H9 (cell line): ENCODE measurements around the gene APOL4. TPM values are rescaled to one million over a fixed set of nuclear protein-coding genes. Genes with fewer than 3 reads are reported as not detected.

Source experiments
- DNase-seq: peaks from one replicate; pipeline ENCODE4 v3.0.0-alpha.2; 2017
- H2AFZ ChIP-seq: one replicate; pipeline ENCODE4 v1.6.1; 2013; ENCODE audit warnings: mild to moderate bottlenecking, low read length, control low read depth, moderate library complexity
- H2AK5ac ChIP-seq: 2 replicates; pipeline ENCODE4 v1.6.1; 2013; ENCODE audit warnings: low read length, control low read depth, mixed read lengths; ENCODE audit not compliant: insufficient read length
- H2BK120ac ChIP-seq: one replicate; pipeline ENCODE4 v1.6.1; 2013; ENCODE audit warnings: low read depth, mild to moderate bottlenecking, low read length, control low read depth, inconsistent platforms; ENCODE audit not compliant: poor library complexity, severe bottlenecking
- H2BK12ac ChIP-seq: 2 replicates; pipeline ENCODE4 v1.6.1; 2013; ENCODE audit warnings: low read length, control low read depth, mixed read lengths, low read depth; ENCODE audit not compliant: insufficient read length
- H2BK15ac ChIP-seq: 2 replicates; pipeline ENCODE4 v1.6.1; 2013; ENCODE audit warnings: low read depth, low read length, control low read depth
- H2BK20ac ChIP-seq: one replicate; pipeline ENCODE4 v1.6.1; 2013; ENCODE audit warnings: low read depth, mild to moderate bottlenecking, low read length, control low read depth, inconsistent platforms; ENCODE audit not compliant: poor library complexity, severe bottlenecking
- H2BK5ac ChIP-seq: 2 replicates; pipeline ENCODE4 v1.6.1; 2013; ENCODE audit warnings: low read length, control low read depth, mixed read lengths; ENCODE audit not compliant: insufficient read length
- H3K14ac ChIP-seq: 2 replicates; pipeline ENCODE4 v1.6.1; 2013; ENCODE audit warnings: low read length, control low read depth; ENCODE audit not compliant: insufficient read depth
- H3K18ac ChIP-seq: 2 replicates; pipeline ENCODE4 v1.6.1; 2013; ENCODE audit warnings: low read depth, mild to moderate bottlenecking, mixed read lengths, low read length, control low read depth; ENCODE audit not compliant: insufficient read length
- H3K23ac ChIP-seq: 2 replicates; pipeline ENCODE4 v1.6.1; 2013; ENCODE audit warnings: low read length, control low read depth, mixed read lengths, low read depth; ENCODE audit not compliant: insufficient read length
- H3K23me2 ChIP-seq: 2 replicates; pipeline ENCODE4 v1.6.1; 2013; ENCODE audit warnings: low read depth, mild to moderate bottlenecking, mixed read lengths, low read length, control low read depth; ENCODE audit not compliant: insufficient read length, poor library complexity, severe bottlenecking
- H3K27ac ChIP-seq: 2 replicates; pipeline ENCODE4 v1.5.1; 2013; ENCODE audit warnings: low read length, control low read depth, mixed read lengths, low read depth; ENCODE audit not compliant: insufficient read length
- H3K27me3 ChIP-seq: 2 replicates; pipeline ENCODE4 v1.6.1; 2013; ENCODE audit warnings: low read length, control low read depth, inconsistent platforms; ENCODE audit not compliant: insufficient read depth
- H3K4ac ChIP-seq: 2 replicates; pipeline ENCODE4 v1.6.1; 2013; ENCODE audit warnings: low read depth, mild to moderate bottlenecking, control low read depth, inconsistent platforms, low read length, moderate library complexity
- H3K4me1 ChIP-seq: 2 replicates; pipeline ENCODE4 v1.6.1; 2013; ENCODE audit warnings: low read length, control low read depth, inconsistent platforms; ENCODE audit not compliant: insufficient read depth
- H3K4me2 ChIP-seq: 2 replicates; pipeline ENCODE4 v1.6.1; 2013; ENCODE audit warnings: low read length, control low read depth, mixed read lengths; ENCODE audit not compliant: insufficient read length, insufficient read depth
- H3K56ac ChIP-seq: 2 replicates; pipeline ENCODE4 v1.6.1; 2013; ENCODE audit warnings: low read depth, mild to moderate bottlenecking, mixed read lengths, low read length, control low read depth; ENCODE audit not compliant: insufficient read length
- H3K79me1 ChIP-seq: 2 replicates; pipeline ENCODE4 v1.6.1; 2013; ENCODE audit warnings: low read depth, mild to moderate bottlenecking, moderate library complexity, low read length, control low read depth, inconsistent platforms; ENCODE audit not compliant: insufficient read depth, poor library complexity, severe bottlenecking
- H3K79me2 ChIP-seq: 2 replicates; pipeline ENCODE4 v1.6.1; 2013; ENCODE audit warnings: low read length, control low read depth, inconsistent platforms; ENCODE audit not compliant: insufficient read depth
- H3K9ac ChIP-seq: 2 replicates; pipeline ENCODE4 v1.6.1; 2013; ENCODE audit warnings: low read length, control low read depth, mixed read lengths; ENCODE audit not compliant: insufficient read length; ENCODE audit errors: extremely low read depth
- H3K9me3 ChIP-seq: one replicate; pipeline ENCODE4 v1.6.1; 2013; ENCODE audit warnings: low read depth, low read length, inconsistent platforms; ENCODE audit not compliant: control insufficient read depth
- H3T11ph ChIP-seq: one replicate; pipeline ENCODE4 v1.6.1; 2013; ENCODE audit warnings: mild to moderate bottlenecking, low read length, control low read depth, inconsistent platforms
- H4K20me1 ChIP-seq: one replicate; pipeline ENCODE4 v1.6.1; 2013; ENCODE audit not compliant: control insufficient read depth, insufficient read length, insufficient read depth
- H4K5ac ChIP-seq: 2 replicates; pipeline ENCODE4 v1.6.1; 2013; ENCODE audit warnings: low read depth, mild to moderate bottlenecking, mixed read lengths, low read length, control low read depth; ENCODE audit not compliant: insufficient read length
- H4K8ac ChIP-seq: replicated peaks from 2 replicates; pipeline ENCODE4 v1.6.1; 2013; ENCODE audit warnings: low read length, control low read depth, mixed read lengths, low read depth; ENCODE audit not compliant: insufficient read length
- H4K91ac ChIP-seq: 2 replicates; pipeline ENCODE4 v1.6.1; 2013; ENCODE audit warnings: low read depth, mild to moderate bottlenecking, moderate library complexity, mixed read lengths, low read length, control low read depth; ENCODE audit not compliant: insufficient read length
- H3K27ac Mint-ChIP-seq, 3 experiments: 2 replicates in 2 of 3; 3 replicates in 1 of 3; pipeline ENCODE4 v1.8.0; 2020 to 2021; ENCODE audit warnings: mixed read lengths in 3 of 3, mild to moderate bottlenecking in 1 of 3, moderate library complexity in 1 of 3
- H3K27me3 Mint-ChIP-seq: 2 replicates; pipeline ENCODE4 v1.8.0; 2021; ENCODE audit warnings: low read depth, mild to moderate bottlenecking, moderate library complexity, mixed read lengths
- H3K36me3 Mint-ChIP-seq, 3 experiments: 2 replicates in 2 of 3; 3 replicates in 1 of 3; pipeline ENCODE4 v1.8.0; 2020 to 2021; ENCODE audit warnings: low read depth in 3 of 3, mixed read lengths in 3 of 3; ENCODE audit not compliant: insufficient read depth in 1 of 3
- H3K4me1 Mint-ChIP-seq, 2 experiments: 2 replicates each; pipeline ENCODE4 v1.8.0; 2020; ENCODE audit warnings: mixed read lengths in 2 of 2
- H3K4me3 Mint-ChIP-seq, 2 experiments: 2 replicates in 1 of 2; 3 replicates in 1 of 2; pipeline ENCODE4 v1.8.0; 2020 to 2021; ENCODE audit warnings: mild to moderate bottlenecking in 2 of 2, mixed read lengths in 2 of 2, moderate library complexity in 1 of 2
- H3K9me3 Mint-ChIP-seq, 2 experiments: 2 replicates in 1 of 2; 3 replicates in 1 of 2; pipeline ENCODE4 v1.8.0; 2020; ENCODE audit warnings: mild to moderate bottlenecking in 2 of 2, mixed read lengths in 2 of 2, moderate library complexity in 1 of 2
- CTCF ChIP-seq: fragments of 200-600 bp; sonication (generic); conservative IDR thresholded peaks from 3 replicates; pipeline ENCODE4 v1.8.0; 2021; ENCODE audit warnings: antibody characterized with exemption, mild to moderate bottlenecking
- WGBS: extraction: QIAGEN DNeasy Blood & Tissue Kit; methylation state at CpG from one replicate; pipeline ENCODE4 v1.1.7; 2013; ENCODE audit warnings: missing lambda C conversion rate, low lambda C conversion rate, mixed read lengths; ENCODE audit not compliant: insufficient read length; ENCODE audit errors: extremely low coverage; 5-methylcytosine and 5-hydroxymethylcytosine counted together
- total RNA-seq: library from RNA; stranded (reverse); gene quantifications from 2 replicates; pipeline ENCODE4 v1.2.1, GENCODE V29; 2021

Gene APOL4
- total RNA-seq, 1 experiment from 2014 or later = not detected

- no peak overlapping the region for H3K4me2 ChIP-seq
- TF ChIP-seq CTCF = no peak
- H4K20me1 ChIP-seq = no peaks in the 10 kb centered on the region
- no peak overlapping the region for H3K23ac ChIP-seq
- no peak overlapping the region for H2BK12ac ChIP-seq
- no peak overlapping the region for H2BK120ac ChIP-seq
- H4K8ac ChIP-seq = no peak overlapping the region
- H2AFZ ChIP-seq = no peak overlapping the region
- no peak overlapping the region for H4K5ac ChIP-seq
- no peak for DNase-seq
- H3K23me2 ChIP-seq = no peaks in the 10 kb centered on the region
- no peak overlapping the region for H2BK15ac ChIP-seq
- H3K27me3 Mint-ChIP-seq = peaks cover 2% of the 10 kb centered on the region; the same call in 1 of the 2 replicates
- H4K91ac ChIP-seq = no peak overlapping the region
- H3K4ac ChIP-seq = no peak overlapping the region
- H3T11ph ChIP-seq = no peak overlapping the region
- no peak overlapping the region for H3K18ac ChIP-seq
- H2BK20ac ChIP-seq = no peak overlapping the region
- peaks cover 14 to 21% of the 10 kb centered on the region in 2 experiments for H3K4me1 Mint-ChIP-seq
- no peaks in the 10 kb centered on the region for H3K27me3 ChIP-seq
- no peaks in the 10 kb centered on the region for H3K79me2 ChIP-seq
- H3K14ac ChIP-seq = no peak overlapping the region
- no peaks in the 10 kb centered on the region; a peak in 1 of 5 replicates for H3K9me3 Mint-ChIP-seq
- H3K9me3 ChIP-seq = no peaks in the 10 kb centered on the region
- no peak overlapping the region for H3K56ac ChIP-seq
- H3K36me3 Mint-ChIP-seq = peaks cover 7 to 40% (median 31%) of the 10 kb centered on the region in 3 experiments
- no CpG with 5 or more reads among the region's 5 CpGs for WGBS
- H3K27ac Mint-ChIP-seq = no peak overlapping the region
- no peak overlapping the region for H2AK5ac ChIP-seq
- no peak overlapping the region for H3K27ac ChIP-seq
- no peak overlapping the region for H2BK5ac ChIP-seq
- no peaks in the 10 kb centered on the region for H3K79me1 ChIP-seq
- H3K4me3 Mint-ChIP-seq = no peak overlapping the region
- no peaks in the 10 kb centered on the region for H3K4me1 ChIP-seq
- H3K9ac ChIP-seq = no peak overlapping the region
Observed at GRCh38 chr22:36226189-36226588, 24.6 kb upstream of the APOL4 start.
